GM23338 (cell line): ENCODE measurements around the gene AMDHD1. TPM values are rescaled to one million over a fixed set of nuclear protein-coding genes. Genes with fewer than 3 reads are reported as not detected.

Source experiments
- ATAC-seq: fragments of 200-7000 bp; cut with Tn5 transposase; 3 replicates; pipeline ENCODE4 v1.9.1; 2020
- DNase-seq: peaks from one replicate; pipeline ENCODE4 v3.0.0-alpha.2; 2015; ENCODE audit warnings: low spot score
- H2AFZ ChIP-seq: fragments of 200-600 bp; sonication (generic); 2 replicates; pipeline ENCODE4 v1.8.0; 2016; ENCODE audit warnings: antibody characterized with exemption, mild to moderate bottlenecking, moderate library complexity
- H3F3A ChIP-seq: fragments of 200-600 bp; sonication (generic); replicated peaks from 2 replicates; pipeline ENCODE4 v1.8.0; 2017; ENCODE audit warnings: antibody characterized with exemption, mixed run types, low read depth
- H3K27ac ChIP-seq: fragments of 200-600 bp; sonication (generic); 2 replicates; pipeline ENCODE4 v1.6.1; 2016; ENCODE audit warnings: low read depth
- H3K27me3 ChIP-seq: fragments of 200-600 bp; sonication (generic); 2 replicates; pipeline ENCODE4 v1.8.0; 2016; ENCODE audit warnings: mild to moderate bottlenecking, mixed run types, moderate library complexity; ENCODE audit not compliant: insufficient read depth
- H3K36me3 ChIP-seq: fragments of 200-600 bp; sonication (generic); 2 replicates; pipeline ENCODE4 v1.8.0; 2016; ENCODE audit warnings: mild to moderate bottlenecking; ENCODE audit not compliant: insufficient read depth
- H3K4me1 ChIP-seq: fragments of 200-600 bp; sonication (generic); 2 replicates; pipeline ENCODE4 v1.8.0; 2016; ENCODE audit warnings: mild to moderate bottlenecking, moderate library complexity; ENCODE audit not compliant: insufficient read depth
- H3K4me2 ChIP-seq: fragments of 200-600 bp; sonication (generic); 2 replicates; pipeline ENCODE4 v1.7.1; 2017; ENCODE audit warnings: mixed run types
- H3K4me3 ChIP-seq: fragments of 200-600 bp; sonication (generic); 2 replicates; pipeline ENCODE4 v1.6.1; 2016; ENCODE audit warnings: mixed run types
- H3K79me2 ChIP-seq: fragments of 200-600 bp; sonication (generic); replicated peaks from 2 replicates; pipeline ENCODE4 v1.8.0; 2017; ENCODE audit warnings: mild to moderate bottlenecking; ENCODE audit not compliant: insufficient read depth
- H3K9me2 ChIP-seq: fragments of 200-600 bp; sonication (generic); 2 replicates; pipeline ENCODE4 v1.8.0; 2017; ENCODE audit not compliant: insufficient read depth
- H4K20me1 ChIP-seq: fragments of 200-600 bp; sonication (generic); replicated peaks from 2 replicates; pipeline ENCODE4 v1.8.0; 2017; ENCODE audit warnings: mild to moderate bottlenecking; ENCODE audit not compliant: insufficient read depth
- H3K27ac Mint-ChIP-seq: 2 replicates; pipeline ENCODE4 v1.8.0; 2020; ENCODE audit warnings: inconsistent platforms, mild to moderate bottlenecking, moderate library complexity, mixed read lengths
- H3K27me3 Mint-ChIP-seq: 3 replicates; pipeline ENCODE4 v1.8.0; 2022; ENCODE audit warnings: low read depth, mild to moderate bottlenecking, moderate library complexity, mixed read lengths, inconsistent platforms; ENCODE audit not compliant: insufficient read depth, poor library complexity
- H3K36me3 Mint-ChIP-seq: 3 replicates; pipeline ENCODE4 v1.8.0; 2021; ENCODE audit warnings: low read depth, mild to moderate bottlenecking, inconsistent platforms, moderate library complexity, mixed read lengths
- H3K4me1 Mint-ChIP-seq: 3 replicates; pipeline ENCODE4 v1.8.0; 2020; ENCODE audit warnings: mild to moderate bottlenecking, inconsistent platforms, mixed read lengths
- H3K4me3 Mint-ChIP-seq: 3 replicates; pipeline ENCODE4 v1.8.0; 2021; ENCODE audit warnings: moderate library complexity, mild to moderate bottlenecking, inconsistent platforms, mixed read lengths
- H3K9me3 Mint-ChIP-seq: 3 replicates; pipeline ENCODE4 v1.8.0; 2020; ENCODE audit warnings: moderate library complexity, mild to moderate bottlenecking, inconsistent platforms, mixed read lengths
- CREB1 ChIP-seq: fragments of 250-450 bp; sonication (Bioruptor Pico); IDR thresholded peaks from 2 replicates; pipeline ENCODE4 v1.5.0; 2020; ENCODE audit warnings: low read depth, mild to moderate bottlenecking, moderate library complexity
- CTCF ChIP-seq, 2 experiments: fragments of 200-600 bp in 1 of 2; sonication (generic) in 1 of 2; conservative IDR thresholded peaks; 2 replicates each; pipeline versions ENCODE4 v1.5.1 to v1.6.1; 2016 to 2017; ENCODE audit warnings: antibody characterized with exemption in 2 of 2, low read depth in 2 of 2, mild to moderate bottlenecking in 2 of 2, moderate library complexity in 1 of 2
- ETS1 ChIP-seq: IDR thresholded peaks from 2 replicates; pipeline ENCODE4 v1.6.1; 2016; ENCODE audit warnings: antibody characterized with exemption
- EZH2 ChIP-seq: fragments of 200-600 bp; sonication (generic); IDR thresholded peaks from one replicate; pipeline ENCODE4 v1.8.0; 2017; ENCODE audit warnings: antibody characterized with exemption, mild to moderate bottlenecking, low read depth; ENCODE audit not compliant: unreplicated experiment
- EZH2phosphoT487 ChIP-seq: fragments of 200-600 bp; sonication (generic); IDR thresholded peaks from one replicate; pipeline ENCODE4 v1.8.1; 2018; ENCODE audit warnings: antibody characterized with exemption; ENCODE audit not compliant: unreplicated experiment
- JUNB ChIP-seq: IDR thresholded peaks from one replicate; pipeline ENCODE4 v1.6.1; 2016; ENCODE audit warnings: antibody characterized with exemption; ENCODE audit not compliant: unreplicated experiment
- NANOG ChIP-seq: IDR thresholded peaks from 2 replicates; pipeline ENCODE4 v1.6.1; 2016; ENCODE audit warnings: antibody characterized with exemption, borderline replicate concordance
- REST ChIP-seq: IDR thresholded peaks from one replicate; pipeline ENCODE4 v1.6.1; 2018; ENCODE audit warnings: antibody characterized with exemption; ENCODE audit not compliant: unreplicated experiment
- STAT1 ChIP-seq: IDR thresholded peaks from one replicate; pipeline ENCODE4 v1.6.1; 2016; ENCODE audit warnings: antibody characterized with exemption; ENCODE audit not compliant: unreplicated experiment
- ZNF114 ChIP-seq: fragments of 250-450 bp; sonication (Bioruptor Pico); IDR thresholded peaks from 2 replicates; pipeline ENCODE4 v1.5.0; 2020; ENCODE audit warnings: mild to moderate bottlenecking, moderate library complexity
- ZNF331 ChIP-seq: fragments of 250-450 bp; sonication (Bioruptor Pico); IDR thresholded peaks from 2 replicates; pipeline ENCODE4 v1.5.0; 2020; ENCODE audit warnings: low read depth, mild to moderate bottlenecking, moderate library complexity
- ZNF462 ChIP-seq: fragments of 250-450 bp; sonication (Bioruptor Pico); IDR thresholded peaks from 2 replicates; pipeline ENCODE4 v1.5.0; 2020; ENCODE audit warnings: mild to moderate bottlenecking, moderate library complexity
- polyA plus RNA-seq: library from polyadenylated mRNA; unstranded; fragments of >200 nt; fragmentation: Nextera tagmentation; extraction: Ambion mirVana; gene quantifications from 2 replicates; pipeline ENCODE4 v1.2.1, GENCODE V29; 2016
- total RNA-seq: library from RNA; depleted of rRNA; stranded (reverse); fragments of >200 nt; shearing (Covaris generic); gene quantifications from 2 replicates; pipeline ENCODE4 v1.2.3, GENCODE V29; 2014

The AMDHD1 gene
- total and polyA plus RNA-seq, 2 experiments from 2014 or later, result 0.21 to 0.24 TPM

DNA sequence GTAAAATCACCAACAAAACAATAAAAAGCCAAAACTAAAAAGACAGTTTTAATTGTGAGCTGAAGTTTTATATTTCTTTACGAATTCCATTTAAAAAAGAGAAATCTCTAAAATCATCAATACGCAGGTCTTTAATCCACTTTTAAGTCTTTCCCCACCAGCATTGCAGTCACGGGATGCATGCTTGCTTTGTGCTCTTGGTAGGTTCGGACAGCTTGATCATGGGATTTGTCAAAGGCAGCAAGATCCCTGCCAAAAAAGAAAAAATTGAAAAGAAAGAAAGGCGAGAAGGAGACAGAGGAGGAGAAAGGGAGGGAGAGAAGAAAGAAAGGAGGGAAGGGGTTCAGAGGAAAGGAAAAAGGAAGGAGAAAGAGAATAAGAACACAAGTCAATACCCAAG, 57.7 kb downstream of the AMDHD1 start:
- Histone ChIP-seq H3K4me2 (no peak overlapping the region), H2AFZ (no peak overlapping the region), H3K36me3 (peaks cover 31% of the 10 kb centered on the region), H3K79me2 (no peaks in the 10 kb centered on the region), H3K27me3 (no peaks in the 10 kb centered on the region), H3F3A (no peaks in the 10 kb centered on the region), H3K4me3 (no peak overlapping the region), H3K27ac (no peak overlapping the region), H3K9me2 (no peaks in the 10 kb centered on the region), H3K4me1 (no peaks in the 10 kb centered on the region), H4K20me1 (peaks cover 3% of the 10 kb centered on the region; the same call in 1 of the 2 replicates)
- Mint-ChIP-seq H3K9me3 (no peaks in the 10 kb centered on the region), H3K27me3 (peaks cover 2% of the 10 kb centered on the region), H3K4me3 (no peak overlapping the region), H3K36me3 (peaks cover 28% of the 10 kb centered on the region), H3K27ac (no peak overlapping the region), H3K4me1 (peaks cover 8% of the 10 kb centered on the region)
- DNase-seq (no peak), ATAC-seq (no peak)
- no peak for TF ChIP-seq ZNF462 (CRISPR knock-in tag)
- TF ChIP-seq EZH2, result no peak
- no peak for TF ChIP-seq ZNF331 (CRISPR knock-in tag)
- no peak for TF ChIP-seq STAT1
- no peak for TF ChIP-seq REST
- no peak for TF ChIP-seq JUNB
- no peak for TF ChIP-seq EZH2phosphoT487
- no peak for TF ChIP-seq NANOG
- TF ChIP-seq ZNF114, result no peak
- TF ChIP-seq ETS1, result no peak
- no peak for TF ChIP-seq CREB1 (CRISPR knock-in tag)
- no peak for TF ChIP-seq CTCF (conservative IDR thresholded peaks at IDR 0.05; ENCODE audit: low read depth in 2 of 2)
